Pancreas (tissue), 10 donors: Measurements from ENCODE around the gene KRTAP4-11. TPM values are rescaled to one million over a fixed set of nuclear protein-coding genes. Genes with fewer than 3 reads are reported as not detected.
A peak's percentile ranks its signal among the peaks of the same experiment; 100 is the strongest.
"Not testable (repeated sequence)": the region's sequence is repeated elsewhere in the genome, so short reads cannot be mapped to it uniquely, and the experiment has no call there.

Experiments used
- ATAC-seq, 4 donors: fragments of 200-7000 bp; cut with Tn5 transposase; one replicate each; pipeline versions ENCODE4 v1.8.0 to v1.9.1; 2020; ENCODE audit warnings: mild to moderate bottlenecking in 4 of 4, moderate library complexity in 4 of 4
- DNase-seq, 6 donors: peaks; one replicate each; pipeline ENCODE4 v3.0.0-alpha.2; 2020
- FAIRE-seq: peaks from 2 replicates; lab custom pipeline; 2012; peaks lifted over from hg19 to GRCh38; lab: Jason Lieb, UNC
- H3K27ac ChIP-seq, 4 donors: fragments of 200-600 bp; sonication (generic); 1 replicate in 3 of 4; 2 replicates in 1 of 4; pipeline versions ENCODE4 v1.5.0 to v1.8.0; 2020
- H3K27me3 ChIP-seq, 4 donors: fragments of 200-600 bp; one replicate each; pipeline ENCODE4 v1.8.0; 2021
- H3K36me3 ChIP-seq, 3 donors: fragments of 200-600 bp; sonication (generic) in 1 of 3; one replicate each; pipeline versions ENCODE4 v1.5.0 to v1.8.0; 2020 to 2021
- H3K4me1 ChIP-seq, 3 donors: fragments of 200-600 bp; one replicate each; pipeline ENCODE4 v1.8.0; 2021
- H3K4me3 ChIP-seq, 4 donors: fragments of 200-600 bp; sonication (generic) in 2 of 4; one replicate each; pipeline versions ENCODE4 v1.5.0 to v1.8.0; 2020 to 2021
- H3K9me3 ChIP-seq, 4 donors: fragments of 200-600 bp; one replicate each; pipeline ENCODE4 v1.8.0; 2021
- WGBS, 2 donors: extraction: QIAGEN DNeasy Blood & Tissue Kit; methylation state at CpG; one replicate each; pipeline ENCODE4 v1.1.7; 2013; 5-methylcytosine and 5-hydroxymethylcytosine counted together
- intact Hi-C, 3 donors: fragments of 100-400 bp; cut with DNase I; formaldehyde crosslinking; loops; one replicate each; pipeline versions ENCODE4 v1.11.1 to v1.14.2; 2022
- polyA plus RNA-seq, 2 donors: library from polyadenylated mRNA; stranded (reverse); fragments of 200-250 nt; gene quantifications; one replicate each; pipeline ENCODE4 v1.2.3, GENCODE V29; 2013
- total RNA-seq, 6 donors: library from RNA; stranded (reverse); fragmentation: NEBNext Ultra II Directional in 4 of 6; extraction: Animal tissue kit (Norgen Biotek cat#: 25700) in 4 of 6; gene quantifications; one replicate each; pipeline versions ENCODE4 v1.2.1 to v1.2.4, GENCODE V29; 2021 to 2023
- TF ChIP-seq, protein P1 (sequence below), 4 donors: fragments of 200-600 bp; sonication (generic) in 3 of 4; IDR thresholded peaks; one replicate each; pipeline versions ENCODE4 v1.5.0 to v1.8.0; 2021; ENCODE audit warnings: antibody characterized with exemption in 4 of 4
- donor health status: healthy with polysubstance abuse.
- donor health status: DM: no; HTN: no; CAD: no; lungs with moderate emphysema.
- donor health status: DM: no; HTN: no; CAD: no.
- donor health status: control.
- donor health status: control.
- donor health status: Bipolar disorder and iron deficiency.
- donor health status: DM: yes; HTN: yes; CAD: no.
- donor health status: DM: no; HTN: no; CAD: no.
- donor health status: DM: no; HTN: no; CAD: no.
- donor health status: DM: yes; HTN: yes; CAD: no.

Gene KRTAP4-11
- total RNA-seq (not detected), polyA plus RNA-seq (not detected)

DNA sequence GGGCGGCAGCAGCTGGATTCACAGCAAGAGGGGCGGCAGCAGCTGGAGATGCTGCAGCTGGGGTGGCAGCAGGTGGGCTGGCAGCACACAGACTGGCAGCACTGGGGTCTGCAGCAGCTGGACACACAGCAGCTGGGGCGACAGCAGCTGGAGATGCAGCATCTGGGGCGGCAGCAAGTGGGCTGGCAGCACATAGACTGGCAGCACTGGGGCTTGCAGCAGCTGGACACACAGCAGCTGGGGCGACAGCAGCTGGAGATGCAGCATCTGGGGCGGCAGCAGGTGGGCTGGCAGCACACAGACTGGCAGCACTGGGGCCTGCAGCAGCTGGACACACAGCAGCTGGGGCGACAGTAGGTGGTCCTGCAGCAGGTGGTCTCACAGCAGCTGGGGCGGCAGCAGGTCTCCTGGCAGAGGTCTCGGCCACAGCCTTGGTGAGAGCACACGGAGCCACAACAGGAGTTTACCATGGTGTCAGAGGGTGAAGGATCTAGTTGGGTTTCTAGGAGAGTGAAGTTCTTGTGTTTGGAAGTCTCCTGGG lies at the start of gene KRTAP4-11:
TSS of gene KRTAP4-11 (minus strand) at position 528 of the 541 bp plus-strand sequence. CDS start at position 470, 58 bp downstream.
- ATAC-seq, H3K27ac ChIP-seq, intact Hi-C loops, H3K36me3 ChIP-seq, H3K4me3 ChIP-seq, H3K27me3 ChIP-seq, FAIRE-seq, H3K9me3 ChIP-seq, H3K4me1 ChIP-seq: not testable (repeated sequence)
- WGBS, 2 donors, result 55 to 60% methylated on average over 10 of the region's 10 CpGs
- DNase-seq, result peak in 1 of 6 donors; percentile 47

DNA sequence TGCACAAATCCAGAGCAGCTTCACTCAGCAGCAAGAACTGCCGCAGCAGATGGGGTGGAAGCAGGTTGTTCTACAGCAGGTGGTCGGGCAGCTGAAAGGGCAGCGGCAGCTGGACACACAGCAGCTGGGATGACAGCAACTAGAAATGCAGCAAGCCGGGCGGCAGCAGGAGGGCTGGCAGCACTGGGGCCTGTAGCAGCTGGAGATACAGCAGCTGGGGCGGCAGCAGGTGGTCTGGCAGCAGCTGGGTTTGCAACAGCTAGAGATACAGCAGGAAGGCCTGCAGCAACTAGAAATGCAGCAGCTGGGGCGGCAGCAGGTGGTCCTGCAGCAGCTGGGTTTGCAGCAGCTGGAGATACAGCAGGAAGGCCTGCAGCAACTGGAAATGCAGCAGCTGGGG lies 49.4 kb upstream of the KRTAP4-11 start:
- no peaks in the 10 kb centered on the region for H3K9me3 ChIP-seq
- TF ChIP-seq, protein P1, sequence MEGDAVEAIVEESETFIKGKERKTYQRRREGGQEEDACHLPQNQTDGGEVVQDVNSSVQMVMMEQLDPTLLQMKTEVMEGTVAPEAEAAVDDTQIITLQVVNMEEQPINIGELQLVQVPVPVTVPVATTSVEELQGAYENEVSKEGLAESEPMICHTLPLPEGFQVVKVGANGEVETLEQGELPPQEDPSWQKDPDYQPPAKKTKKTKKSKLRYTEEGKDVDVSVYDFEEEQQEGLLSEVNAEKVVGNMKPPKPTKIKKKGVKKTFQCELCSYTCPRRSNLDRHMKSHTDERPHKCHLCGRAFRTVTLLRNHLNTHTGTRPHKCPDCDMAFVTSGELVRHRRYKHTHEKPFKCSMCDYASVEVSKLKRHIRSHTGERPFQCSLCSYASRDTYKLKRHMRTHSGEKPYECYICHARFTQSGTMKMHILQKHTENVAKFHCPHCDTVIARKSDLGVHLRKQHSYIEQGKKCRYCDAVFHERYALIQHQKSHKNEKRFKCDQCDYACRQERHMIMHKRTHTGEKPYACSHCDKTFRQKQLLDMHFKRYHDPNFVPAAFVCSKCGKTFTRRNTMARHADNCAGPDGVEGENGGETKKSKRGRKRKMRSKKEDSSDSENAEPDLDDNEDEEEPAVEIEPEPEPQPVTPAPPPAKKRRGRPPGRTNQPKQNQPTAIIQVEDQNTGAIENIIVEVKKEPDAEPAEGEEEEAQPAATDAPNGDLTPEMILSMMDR (IDR thresholded peaks at IDR 0.05), result no peak
- 75% methylated on average over 7 of the region's 7 CpGs for WGBS, 2 donors
- peaks cover 0 to 4% (median 0%) of the 10 kb centered on the region in 4 donors for H3K27me3 ChIP-seq
- H3K27ac ChIP-seq, result no peak overlapping the region
- H3K4me1 ChIP-seq, result no peaks in the 10 kb centered on the region
- peak in 1 of 6 donors; percentile 29 for DNase-seq
- FAIRE-seq, result no peak
- no peak for ATAC-seq
- no peaks in the 10 kb centered on the region for H3K36me3 ChIP-seq
- no peak overlapping the region for H3K4me3 ChIP-seq
- intact Hi-C loops, result no loop called here

DNA sequence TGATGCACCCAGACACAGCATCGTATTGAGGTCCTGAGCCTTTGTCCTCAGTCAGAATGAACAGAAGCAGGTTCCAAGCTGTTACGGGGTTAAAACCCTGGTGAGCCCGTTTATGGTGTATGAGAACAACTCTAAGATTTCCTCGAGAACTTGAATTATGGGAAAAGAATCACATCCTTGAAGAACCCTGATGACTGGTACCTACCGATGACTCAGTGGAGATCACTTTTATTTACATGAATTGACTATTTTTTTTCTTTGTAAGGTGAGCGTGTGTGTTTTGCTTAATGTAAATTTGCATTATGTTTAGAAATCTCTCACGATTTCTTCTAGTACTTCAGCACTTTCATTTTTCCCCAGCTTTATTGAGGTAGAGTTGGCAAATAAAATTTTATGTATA lies 45.7 kb upstream of the KRTAP4-11 start:
- Histone ChIP-seq H3K27ac (no peak overlapping the region), H3K4me1 (no peaks in the 10 kb centered on the region), H3K4me3 (no peak overlapping the region), H3K36me3 (no peaks in the 10 kb centered on the region), H3K9me3 (no peaks in the 10 kb centered on the region), H3K27me3 (peaks cover 0 to 4% (median 0%) of the 10 kb centered on the region in 4 donors)
- no peak for DNase-seq
- no peak for ATAC-seq
- TF ChIP-seq, protein P1 (IDR thresholded peaks at IDR 0.05), result no peak
- no peak for FAIRE-seq
- intact Hi-C loops, result no loop called here
- WGBS, 2 donors, result 51 to 62% methylated on average over 7 of the region's 7 CpGs

GRCh38 chr17:41160648-41161047 lies 42.5 kb upstream of the KRTAP4-11 start, which contains the start of gene KRTAP4-4:
Gene KRTAP4-4, minus strand, starts transcription at chr17:41160748. Its CDS starts 57 bp downstream, at chr17:41160691.
- ATAC-seq, result no peak

DNA sequence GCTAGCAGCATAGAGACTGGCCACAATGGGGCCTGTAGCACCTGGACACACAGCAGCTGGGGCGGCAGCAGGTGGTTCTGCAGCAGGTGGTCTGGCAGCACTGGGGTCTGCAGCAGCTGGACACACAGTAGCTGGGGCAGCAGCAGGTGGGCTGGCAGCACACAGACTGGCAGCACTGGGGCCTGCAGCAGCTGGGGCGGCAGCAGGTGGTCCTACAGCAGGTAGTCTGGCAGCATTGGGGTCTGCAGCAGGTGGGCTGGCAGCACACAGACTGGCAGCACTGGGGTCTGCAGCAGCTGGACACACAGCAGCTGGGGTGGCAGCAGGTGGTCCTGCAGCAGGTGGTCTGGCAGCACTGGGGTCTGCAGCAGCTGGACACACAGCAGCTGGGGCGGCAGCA lies 42.0 kb upstream of the KRTAP4-11 start:
- WGBS, 2 donors, result 76 to 78% methylated on average over 3 of the region's 3 CpGs
- not testable (repeated sequence) for ATAC-seq

More at GRCh38 chr17:41160648-41161047, 42.5 kb upstream of the KRTAP4-11 start, which contains the start of gene KRTAP4-4:
- WGBS, 2 donors, result 86 to 95% methylated on average over 1 of the region's 1 CpG
- intact Hi-C loops, result no loop called here
- FAIRE-seq (no peak), DNase-seq (no peak)
- H3K36me3 ChIP-seq, result no peaks in the 10 kb centered on the region
- TF ChIP-seq, protein P1 (IDR thresholded peaks at IDR 0.05), result no peak
- H3K27ac ChIP-seq, result no peak within 1 kb of the TSS
- no peak within 1 kb of the TSS for H3K4me3 ChIP-seq
- H3K27me3 ChIP-seq, result peaks cover 0 to 4% (median 0%) of the 10 kb centered on the region in 4 donors
- H3K4me1 ChIP-seq, result no peaks in the 10 kb centered on the region
- H3K9me3 ChIP-seq, result no peaks in the 10 kb centered on the region

GRCh38 chr17:41153856-41154255 lies 35.7 kb upstream of the KRTAP4-11 start:
- Histone ChIP-seq H3K27me3 (no peaks in the 10 kb centered on the region), H3K4me3 (no peak overlapping the region), H3K4me1 (no peaks in the 10 kb centered on the region), H3K36me3 (no peaks in the 10 kb centered on the region), H3K27ac (no peak overlapping the region), H3K9me3 (no peaks in the 10 kb centered on the region)
- no peak for DNase-seq
- TF ChIP-seq, protein P1 (IDR thresholded peaks at IDR 0.05), result no peak
- no peak for ATAC-seq
- intact Hi-C loops, result no loop called here
- no peak for FAIRE-seq
- WGBS, 2 donors, result 20 to 21% methylated on average over 2 of the region's 2 CpGs

More for the DNA sequence above, 42.0 kb upstream of the KRTAP4-11 start:
- H3K27ac ChIP-seq, H3K36me3 ChIP-seq, intact Hi-C loops, FAIRE-seq, H3K27me3 ChIP-seq, H3K4me3 ChIP-seq, H3K9me3 ChIP-seq, H3K4me1 ChIP-seq: not testable (repeated sequence)
- peak in 1 of 6 donors; percentile 38 for DNase-seq
